ENCODE measurements around the gene CEACAM21.

GRCh38 chr19:41564515-41565378 is 11.2 kb upstream of the CEACAM21 start:
- no peak for TF ChIP-seq CTCF (IDR thresholded peaks at IDR 0.05)
- no peak for TF ChIP-seq POLR2A (IDR thresholded peaks at IDR 0.05; ENCODE audit: low read length)
- no peak for TF ChIP-seq RCOR1 (IDR thresholded peaks at IDR 0.05; ENCODE audit: low read depth, low read length)
- TF ChIP-seq REST (IDR thresholded peaks at IDR 0.05), result peak; percentile 39; the same call in 1 of the 2 replicates
- TF ChIP-seq, protein P1, sequence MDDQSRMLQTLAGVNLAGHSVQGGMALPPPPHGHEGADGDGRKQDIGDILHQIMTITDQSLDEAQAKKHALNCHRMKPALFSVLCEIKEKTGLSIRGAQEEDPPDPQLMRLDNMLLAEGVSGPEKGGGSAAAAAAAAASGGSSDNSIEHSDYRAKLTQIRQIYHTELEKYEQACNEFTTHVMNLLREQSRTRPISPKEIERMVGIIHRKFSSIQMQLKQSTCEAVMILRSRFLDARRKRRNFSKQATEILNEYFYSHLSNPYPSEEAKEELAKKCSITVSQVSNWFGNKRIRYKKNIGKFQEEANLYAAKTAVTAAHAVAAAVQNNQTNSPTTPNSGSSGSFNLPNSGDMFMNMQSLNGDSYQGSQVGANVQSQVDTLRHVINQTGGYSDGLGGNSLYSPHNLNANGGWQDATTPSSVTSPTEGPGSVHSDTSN (IDR thresholded peaks at IDR 0.05), result no peak
- no peak for TF ChIP-seq MYC (IDR thresholded peaks at IDR 0.05; ENCODE audit: borderline replicate concordance, low read length)
- TF ChIP-seq TP53 (CRISPR knock-in tag; IDR thresholded peaks at IDR 0.05), result no peak
- TF ChIP-seq MAFK (IDR thresholded peaks at IDR 0.05; ENCODE audit: partially characterized antibody), result no peak
- TF ChIP-seq PHF8 (IDR thresholded peaks at IDR 0.05; ENCODE audit: borderline replicate concordance, low read depth), result no peak
- TF ChIP-seq ESRRA (IDR thresholded peaks at IDR 0.05; ENCODE audit: borderline replicate concordance, low read length), result no peak
- no peak for TF ChIP-seq EP300 (IDR thresholded peaks at IDR 0.05)
- TF ChIP-seq GATA3 (IDR thresholded peaks at IDR 0.05; ENCODE audit: borderline replicate concordance), result no peak
- TF ChIP-seq NPAS2 (CRISPR knock-in tag; IDR thresholded peaks at IDR 0.05; ENCODE audit: borderline replicate concordance), result no peak
- no peak for TF ChIP-seq FOSB (CRISPR knock-in tag; IDR thresholded peaks at IDR 0.05)

Measured in A549 (cell line).